ENCODE results near the gene EIF4G3. TPM values are rescaled to one million over a fixed set of nuclear protein-coding genes. Genes with fewer than 3 reads are reported as not detected.

Gene EIF4G3
- total RNA-seq, 1 experiment from 2014 or later, result 86.8 TPM

- DNase-seq (ENCODE audit: low spot score), result no peak
- Histone ChIP-seq H3K4me3 (ENCODE audit: low read depth, low read length, poor library complexity, severe bottlenecking) (no peak overlapping the region), H3K27me3 (replicated peaks; ENCODE audit: insufficient read depth, low read depth, low read length, poor library complexity) (no peaks in the 10 kb centered on the region), H3K9me3 (ENCODE audit: low read depth, low read length, poor library complexity, severe bottlenecking) (no peaks in the 10 kb centered on the region), H3K36me3 (ENCODE audit: insufficient read depth, low read length, poor library complexity, severe bottlenecking) (no peaks in the 10 kb centered on the region), H3K27ac (ENCODE audit: low read depth, low read length, poor library complexity, severe bottlenecking) (no peak overlapping the region), H3K4me1 (ENCODE audit: insufficient read depth, low read length, poor library complexity, severe bottlenecking) (no peaks in the 10 kb centered on the region)
- BruUV-seq (replicated peaks), result no TSS peak
- intact Hi-C loops (cut with micrococcal nuclease; ENCODE audit: unreplicated experiment), result no loop called here
- CTCF ChIA-PET, result no interaction called here
- TF ChIP-seq EZH2 (IDR thresholded peaks at IDR 0.05; ENCODE audit: borderline replicate concordance, low read depth, low read length, poor library complexity, severe bottlenecking) (no peak), CTCF (conservative IDR thresholded peaks at IDR 0.05; ENCODE audit: low read depth, low read length) (no peak)
- POLR2A ChIA-PET (ENCODE audit: low non-redundant PET), result no interaction called here
Measured at GRCh38 chr1:20975668-20976067, 201.0 kb downstream of the EIF4G3 start.

- H3K9me3 ChIP-seq (ENCODE audit: low read depth, low read length, poor library complexity, severe bottlenecking), result no peaks in the 10 kb centered on the region
- H3K27ac ChIP-seq (ENCODE audit: low read depth, low read length, poor library complexity, severe bottlenecking), result no peak overlapping the region
- ChIA-PET POLR2A (ENCODE audit: low non-redundant PET) (no interaction called here), CTCF (no interaction called here)
- H3K4me3 ChIP-seq (ENCODE audit: low read depth, low read length, poor library complexity, severe bottlenecking), result no peak overlapping the region
- no peaks in the 10 kb centered on the region for H3K36me3 ChIP-seq (ENCODE audit: insufficient read depth, low read length, poor library complexity, severe bottlenecking)
- intact Hi-C loops (cut with micrococcal nuclease; ENCODE audit: unreplicated experiment), result no loop called here
- BruUV-seq (replicated peaks), result no TSS peak
- TF ChIP-seq CTCF (conservative IDR thresholded peaks at IDR 0.05; ENCODE audit: low read depth, low read length), result no peak
- TF ChIP-seq EZH2 (IDR thresholded peaks at IDR 0.05; ENCODE audit: borderline replicate concordance, low read depth, low read length, poor library complexity, severe bottlenecking), result no peak
- no peak for DNase-seq (ENCODE audit: low spot score)
- H3K27me3 ChIP-seq (replicated peaks; ENCODE audit: insufficient read depth, low read depth, low read length, poor library complexity), result no peaks in the 10 kb centered on the region
- H3K4me1 ChIP-seq (ENCODE audit: insufficient read depth, low read length, poor library complexity, severe bottlenecking), result no peaks in the 10 kb centered on the region
Measured at GRCh38 chr1:20974951-20975350, 201.7 kb downstream of the EIF4G3 start.

GRCh38 chr1:20974069-20974468 lies 202.6 kb downstream of the EIF4G3 start:
- BruUV-seq (replicated peaks), result no TSS peak
- DNase-seq (ENCODE audit: low spot score), result no peak
- H3K4me1 ChIP-seq (ENCODE audit: insufficient read depth, low read length, poor library complexity, severe bottlenecking), result no peaks in the 10 kb centered on the region
- H3K9me3 ChIP-seq (ENCODE audit: low read depth, low read length, poor library complexity, severe bottlenecking), result no peaks in the 10 kb centered on the region
- TF ChIP-seq CTCF (conservative IDR thresholded peaks at IDR 0.05; ENCODE audit: low read depth, low read length) (no peak), EZH2 (IDR thresholded peaks at IDR 0.05; ENCODE audit: borderline replicate concordance, low read depth, low read length, poor library complexity, severe bottlenecking) (no peak)
- intact Hi-C loops (cut with micrococcal nuclease; ENCODE audit: unreplicated experiment), result no loop called here
- no peaks in the 10 kb centered on the region for H3K36me3 ChIP-seq (ENCODE audit: insufficient read depth, low read length, poor library complexity, severe bottlenecking)
- no peak overlapping the region for H3K4me3 ChIP-seq (ENCODE audit: low read depth, low read length, poor library complexity, severe bottlenecking)
- no peaks in the 10 kb centered on the region for H3K27me3 ChIP-seq (replicated peaks; ENCODE audit: insufficient read depth, low read depth, low read length, poor library complexity)
- POLR2A ChIA-PET (ENCODE audit: low non-redundant PET), result no interaction called here
- CTCF ChIA-PET, result no interaction called here
- no peak overlapping the region for H3K27ac ChIP-seq (ENCODE audit: low read depth, low read length, poor library complexity, severe bottlenecking)

All from A673 (cell line).